GM18873 (cell line): ENCODE measurements around the gene PRRX1.

Experiments
- ATAC-seq: cut with Tn5 transposase; IDR thresholded peaks from one replicate; pipeline ENCODE4 v1.9.1; 2021; ENCODE audit warnings: mild to moderate bottlenecking, moderate library complexity, moderate number of reproducible peaks; ENCODE audit not compliant: unreplicated experiment, low FRiP score

Gene PRRX1

DNA sequence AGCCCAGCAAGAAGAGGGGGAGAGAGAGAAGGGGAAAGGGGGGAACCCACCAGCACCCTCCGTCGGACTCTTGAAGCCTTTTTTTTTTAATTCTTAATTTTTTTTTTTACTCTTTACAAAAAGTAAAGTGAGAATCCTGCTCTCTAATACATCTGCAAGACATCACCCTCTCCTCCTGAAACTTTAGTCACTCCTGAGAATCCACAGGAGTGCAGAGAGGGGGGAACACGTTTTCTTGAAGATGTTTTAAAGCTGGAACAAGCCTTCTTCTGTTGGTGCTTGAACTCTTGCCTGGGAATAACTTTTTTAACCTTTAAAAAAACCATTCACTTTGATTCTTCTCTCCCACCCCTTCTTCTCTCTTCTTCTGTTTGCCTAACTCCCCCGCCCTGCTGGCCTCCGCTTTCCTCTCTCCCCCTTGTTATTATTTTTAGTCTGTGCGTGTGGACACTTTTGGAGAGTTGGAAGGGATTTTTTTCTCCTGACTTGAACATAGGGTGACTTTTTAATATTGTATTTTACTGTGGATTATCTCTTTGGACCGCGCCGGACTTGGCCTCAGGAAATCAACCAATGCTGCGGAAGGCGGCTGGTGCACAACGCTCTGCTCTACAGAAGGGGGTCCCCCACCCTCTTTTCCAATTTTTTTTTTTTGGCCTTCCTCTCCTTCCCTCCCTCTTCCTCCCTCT, 383 bp upstream of the PRRX1 start:
- no peak for ATAC-seq

DNA sequence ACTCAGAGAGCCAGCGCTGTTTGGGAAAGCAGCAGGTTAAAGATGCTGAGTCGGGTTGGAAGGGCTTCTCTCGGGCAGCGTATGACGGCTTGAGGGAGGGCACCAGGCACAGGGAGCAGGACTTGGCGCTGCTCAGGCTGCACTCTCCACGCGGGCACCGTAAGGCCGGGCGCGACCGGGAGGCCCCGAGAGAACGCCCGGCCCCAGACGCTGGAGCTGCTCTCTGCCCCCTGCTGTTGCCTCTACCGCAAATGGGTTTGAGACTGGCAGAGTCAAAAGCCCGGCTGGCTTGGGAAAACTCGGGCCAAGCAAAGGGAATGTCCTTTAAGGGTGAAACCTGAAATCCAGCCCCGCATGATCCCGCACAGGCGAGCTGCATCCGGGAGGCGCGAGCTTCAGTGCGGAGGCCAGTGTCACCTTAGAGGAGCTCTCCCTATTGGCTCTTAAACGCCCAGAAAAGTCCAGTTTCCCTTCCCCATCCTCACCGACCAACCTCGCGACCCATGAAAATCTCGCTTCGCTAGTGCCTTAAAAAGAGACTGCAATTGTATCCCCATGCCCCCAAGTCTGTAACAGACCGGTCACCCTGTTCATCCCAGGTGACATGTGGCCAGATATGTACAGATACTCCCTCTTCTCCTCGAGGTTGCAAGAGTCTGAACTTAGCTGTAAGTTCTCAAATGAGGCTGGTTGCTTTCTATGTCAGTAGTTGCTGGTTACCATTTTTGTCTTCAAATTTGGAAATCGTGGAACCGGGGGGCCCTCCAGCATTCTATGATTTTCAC, 1.1 kb downstream of the PRRX1 start:
- no peak for ATAC-seq

DNA sequence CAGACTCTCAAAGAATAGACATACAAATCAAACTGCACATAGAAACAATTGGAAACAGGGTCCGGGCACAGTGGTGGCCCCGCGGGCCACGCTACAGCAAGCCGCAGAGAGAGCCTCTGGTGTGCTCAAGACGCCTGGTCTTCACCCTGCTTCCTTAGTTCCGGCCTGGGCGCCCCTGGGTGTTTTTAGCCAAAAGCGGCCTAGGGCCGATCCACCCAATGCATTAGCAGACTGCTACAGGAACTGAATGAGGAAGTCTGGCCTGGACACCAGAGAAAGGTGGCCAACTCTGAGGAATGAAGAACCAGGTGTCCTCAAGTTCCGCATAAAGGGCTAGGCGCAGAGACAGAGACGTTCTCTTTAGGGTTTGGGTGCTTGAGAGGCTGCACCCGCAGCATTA, 1.7 kb downstream of the PRRX1 start:
- no peak for ATAC-seq

DNA sequence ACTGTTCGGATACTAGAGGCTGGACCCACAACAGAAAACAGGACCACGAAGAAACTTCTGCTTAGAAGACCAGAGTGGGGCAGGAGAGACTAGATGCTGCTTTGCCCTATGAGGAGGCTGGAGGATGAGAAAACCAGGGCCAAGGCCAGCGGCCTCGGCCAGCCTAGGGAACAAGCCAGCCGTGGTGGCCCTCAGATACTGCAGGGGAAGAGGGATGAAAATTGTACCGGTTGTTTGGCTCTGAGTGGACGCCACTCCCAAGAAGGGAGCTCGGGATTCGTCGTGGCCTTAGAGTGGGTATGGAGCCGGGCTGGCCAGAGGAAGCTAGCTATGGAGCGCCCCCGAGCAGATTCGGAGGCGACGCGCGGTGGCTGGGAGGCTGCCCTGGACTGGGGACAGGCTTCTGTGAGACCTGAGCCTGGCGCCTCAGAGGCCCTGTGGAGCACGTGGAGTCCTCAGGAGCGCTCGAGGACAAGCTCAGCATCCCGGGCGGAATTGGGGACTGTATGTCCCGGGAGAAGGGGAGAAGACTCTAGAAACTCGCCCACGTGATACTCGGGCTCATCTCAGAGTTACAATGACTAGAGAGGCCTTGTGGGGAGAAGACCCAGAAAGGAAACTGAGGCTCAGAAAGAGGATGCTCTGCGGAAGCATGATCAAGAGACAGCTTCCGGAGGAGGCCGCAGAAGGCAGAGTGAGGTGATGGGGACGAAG, 2.8 kb downstream of the PRRX1 start:
- ATAC-seq, result no peak

DNA sequence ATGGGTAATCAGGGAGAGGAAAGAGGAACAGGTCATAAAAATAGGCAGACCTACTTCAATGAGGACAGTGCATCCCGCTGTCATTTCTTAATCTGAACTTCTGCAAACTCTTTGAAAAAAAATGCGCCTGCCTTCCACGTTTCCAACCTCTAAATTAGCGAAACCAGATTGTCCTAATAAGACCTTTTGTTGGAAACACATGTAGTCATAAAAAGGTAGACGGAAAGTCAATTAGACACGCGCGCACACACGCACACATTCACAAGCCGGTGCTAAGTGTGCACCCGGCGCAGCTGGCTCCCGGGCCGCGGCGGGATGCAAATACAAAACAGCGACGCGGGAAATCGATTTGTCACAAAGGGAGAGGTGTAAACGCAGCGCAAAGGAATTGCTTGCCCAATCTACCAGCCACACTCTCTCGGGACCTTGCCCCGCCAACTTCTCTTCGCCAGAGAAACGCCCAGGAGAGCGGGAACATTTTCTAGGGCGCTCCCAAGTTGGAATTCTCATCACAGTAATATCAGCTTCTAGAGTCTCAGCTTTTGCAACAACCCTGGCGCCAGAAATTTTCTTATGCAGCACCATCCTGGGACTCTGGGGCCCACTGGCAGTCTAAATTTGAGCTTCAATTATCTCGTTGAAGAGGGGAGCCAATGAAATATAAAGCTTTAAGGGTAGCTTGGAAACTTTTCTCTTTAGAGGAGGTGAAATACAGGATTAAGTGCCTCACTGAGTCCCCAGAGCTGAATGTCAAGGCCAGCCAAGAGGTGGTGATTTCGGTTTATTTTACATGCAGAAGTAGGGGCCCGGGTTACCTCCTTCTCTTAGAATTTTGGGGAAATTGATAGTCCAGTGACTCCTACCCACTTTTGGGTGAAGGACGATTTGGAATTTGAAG, 4.5 kb downstream of the PRRX1 start:
- no peak for ATAC-seq

DNA sequence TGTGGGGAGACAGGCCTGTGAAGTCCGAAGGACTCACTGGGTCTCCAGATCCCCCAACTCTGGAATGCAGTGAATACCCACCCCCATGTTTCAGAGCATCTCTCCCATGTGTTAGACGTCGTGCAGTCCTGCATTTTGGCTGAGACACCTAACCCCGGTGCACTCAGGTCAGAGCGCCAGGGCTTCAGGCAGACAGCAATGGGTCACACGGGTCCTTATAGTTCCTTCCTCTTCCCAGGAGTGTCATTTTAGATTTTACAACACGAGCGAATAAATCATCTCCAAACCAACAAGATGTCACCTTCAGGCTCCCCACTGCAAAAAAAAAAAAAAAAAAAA, 5.1 kb downstream of the PRRX1 start:
- no peak for ATAC-seq

DNA sequence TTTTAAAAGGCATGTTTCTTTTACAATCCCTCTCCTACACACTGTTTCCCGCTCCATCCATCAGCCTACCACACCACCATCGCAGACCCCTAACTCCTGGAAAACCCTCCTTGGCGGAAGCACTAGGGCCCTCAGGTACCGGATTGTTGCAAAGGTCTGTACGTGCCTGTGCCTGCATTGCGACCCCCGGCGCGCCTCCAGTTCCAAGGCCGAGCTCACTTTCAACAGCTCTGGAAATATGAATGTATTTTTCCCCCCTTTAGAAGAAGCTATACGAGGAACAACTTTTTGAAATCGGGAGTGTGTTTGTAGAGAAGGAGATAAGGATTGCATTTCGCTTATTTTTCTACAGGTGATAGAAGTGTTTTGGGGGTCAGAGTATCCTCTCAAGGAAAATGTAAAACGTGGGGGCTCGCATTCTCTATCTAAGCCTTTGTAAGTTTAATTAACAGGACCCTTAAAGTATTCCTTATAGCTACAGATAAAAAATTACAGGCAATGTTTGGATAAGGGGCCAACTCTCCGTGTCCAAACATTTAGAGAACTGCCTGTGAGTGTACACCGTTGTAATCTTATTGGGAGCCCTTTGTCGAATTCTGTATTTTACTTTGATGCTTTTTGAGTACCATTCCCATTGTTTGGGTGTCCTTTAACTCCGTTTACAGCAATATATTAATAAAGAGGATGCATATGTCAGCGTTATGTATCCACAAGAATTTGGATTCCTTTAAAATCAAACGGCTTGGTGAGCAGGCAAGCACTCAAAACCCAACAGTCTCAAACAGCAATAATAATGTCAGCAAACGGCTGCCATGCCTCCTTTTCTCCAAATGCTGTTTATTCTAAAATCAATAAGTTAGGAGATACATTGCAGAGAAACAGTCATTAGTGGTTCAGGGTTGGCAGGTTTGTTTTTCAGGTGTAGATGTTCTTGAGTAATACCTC, 5.9 kb downstream of the PRRX1 start:
- no peak for ATAC-seq

DNA sequence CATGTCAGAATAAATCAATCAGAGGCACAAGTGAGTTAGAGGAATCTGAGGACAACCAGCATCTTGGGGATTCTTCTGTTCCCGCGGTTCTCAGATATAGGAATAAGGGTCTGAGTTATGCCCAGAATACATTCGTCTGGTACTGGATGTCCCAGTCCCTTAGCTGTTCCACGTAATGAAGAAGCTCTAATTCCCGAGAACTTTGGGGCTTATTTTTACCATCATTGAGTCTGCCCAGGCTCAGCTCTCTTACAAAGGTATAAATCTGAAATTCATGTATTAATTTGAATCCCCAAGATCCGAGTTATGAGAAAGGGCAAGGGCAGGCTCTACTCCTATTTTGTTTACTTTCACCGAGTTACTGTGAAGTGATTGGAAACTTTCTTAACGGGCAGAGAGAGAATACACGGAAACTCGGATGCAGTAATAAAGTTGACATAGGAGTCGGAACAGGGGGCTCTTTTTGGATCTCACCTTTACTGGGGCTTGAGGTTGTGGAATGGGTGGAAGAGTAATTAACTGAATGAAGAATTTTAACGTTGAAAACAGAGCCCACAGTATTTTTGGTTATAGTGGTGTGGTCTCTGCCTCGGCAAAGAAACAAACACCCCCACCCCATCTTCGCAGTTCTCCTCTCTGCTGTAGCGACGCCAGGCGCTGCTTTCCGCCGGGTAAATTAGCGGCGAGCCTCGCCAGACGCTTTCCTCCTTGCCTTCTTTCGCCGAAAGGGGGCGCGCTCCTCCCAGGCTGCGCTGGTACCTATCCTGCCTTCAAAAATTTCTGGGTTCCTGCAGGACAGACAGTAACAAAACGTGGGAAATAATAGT, 7.1 kb downstream of the PRRX1 start:
- ATAC-seq, result no peak

DNA sequence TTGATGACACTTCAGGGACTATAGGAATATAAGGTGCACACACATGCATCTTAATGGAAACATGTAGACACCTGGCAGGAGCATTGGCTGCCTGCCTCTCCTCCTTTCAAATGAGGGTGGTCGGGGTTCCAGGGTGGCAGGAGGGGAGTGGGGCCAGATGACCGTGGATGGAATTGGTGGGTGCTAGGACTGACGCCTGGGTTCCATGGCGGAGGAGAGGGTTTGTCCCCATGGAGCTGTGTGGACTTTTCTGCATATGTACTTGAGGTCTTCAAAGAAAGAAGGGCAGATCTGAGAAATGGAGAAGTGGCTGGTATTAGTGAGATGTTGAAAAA, 7.7 kb downstream of the PRRX1 start:
- no peak for ATAC-seq

DNA sequence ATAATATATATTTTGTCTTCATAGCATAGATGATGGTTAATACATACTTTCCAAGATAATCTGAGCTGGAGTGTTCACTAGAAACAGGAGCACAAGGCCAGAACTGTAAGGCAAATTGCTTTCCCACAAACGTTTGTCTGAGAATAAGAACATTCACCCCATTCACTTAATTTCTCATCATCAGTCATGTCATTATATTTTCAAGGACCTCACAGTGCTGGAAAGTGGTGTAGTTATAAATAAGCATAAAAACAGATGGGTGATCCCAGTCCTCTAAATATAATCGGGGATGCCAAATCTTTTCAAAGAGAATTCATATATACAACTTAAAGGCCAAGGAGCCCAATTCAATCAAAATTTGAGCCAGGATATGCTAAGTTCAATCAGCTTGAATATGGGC, 8.4 kb downstream of the PRRX1 start:
- no peak for ATAC-seq

DNA sequence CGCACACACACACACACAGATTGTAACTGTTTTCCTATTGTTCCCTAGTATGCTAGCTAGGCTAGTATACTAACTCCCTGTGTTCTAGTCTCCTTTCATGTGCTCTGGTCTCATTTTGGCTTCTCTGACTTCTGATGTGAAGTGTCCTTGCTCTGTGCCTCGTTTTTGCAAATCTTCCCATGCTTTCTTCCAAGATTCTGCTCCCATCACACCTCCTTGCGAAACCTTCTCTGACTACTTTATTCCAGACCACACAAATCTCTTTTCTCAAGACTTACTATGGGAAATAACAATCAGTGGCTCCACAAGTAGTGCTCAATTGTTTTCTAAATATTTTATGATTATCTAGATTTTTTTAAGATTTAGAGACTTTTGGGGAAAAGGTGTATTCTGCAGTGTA, 10.3 kb downstream of the PRRX1 start:
- no peak for ATAC-seq

DNA sequence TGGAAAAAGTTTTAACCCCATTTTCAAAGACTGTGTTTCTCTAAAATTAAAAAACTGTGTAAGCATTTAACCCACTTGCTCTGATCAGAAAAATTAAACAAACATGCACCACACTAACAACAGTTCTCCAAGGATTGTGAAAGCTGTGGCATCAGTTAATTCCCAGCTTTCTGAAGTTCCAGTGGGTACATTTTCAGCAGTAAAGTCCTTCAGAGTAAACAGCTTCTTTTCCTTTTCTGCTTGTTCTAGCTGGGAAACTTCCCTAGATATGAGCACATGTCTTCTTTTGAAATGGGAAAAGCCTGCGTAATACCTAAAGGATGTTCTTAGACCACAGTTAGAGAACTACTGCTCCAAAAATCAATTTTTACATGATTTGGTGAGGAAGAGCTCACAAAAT, 11.1 kb downstream of the PRRX1 start:
- ATAC-seq, result no peak

DNA sequence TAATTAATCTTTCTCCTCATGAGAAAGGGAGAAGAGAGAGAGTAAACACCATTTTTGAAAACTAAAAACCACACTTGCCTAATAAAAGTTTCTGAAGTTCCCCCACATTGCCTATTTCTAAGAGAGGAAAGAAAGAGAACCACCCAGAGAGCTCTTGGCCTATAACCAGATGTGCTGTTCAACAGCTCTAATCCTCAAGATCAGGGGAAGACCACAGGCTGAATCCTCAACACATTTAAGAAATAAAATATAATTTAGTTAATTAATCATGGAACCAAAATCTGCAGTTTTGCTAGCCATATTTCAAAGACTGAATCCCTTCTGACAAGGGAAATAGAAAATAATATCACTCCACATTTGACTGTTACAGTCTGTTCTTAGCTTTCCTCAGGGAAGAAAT, 11.9 kb downstream of the PRRX1 start:
- no peak for ATAC-seq

DNA sequence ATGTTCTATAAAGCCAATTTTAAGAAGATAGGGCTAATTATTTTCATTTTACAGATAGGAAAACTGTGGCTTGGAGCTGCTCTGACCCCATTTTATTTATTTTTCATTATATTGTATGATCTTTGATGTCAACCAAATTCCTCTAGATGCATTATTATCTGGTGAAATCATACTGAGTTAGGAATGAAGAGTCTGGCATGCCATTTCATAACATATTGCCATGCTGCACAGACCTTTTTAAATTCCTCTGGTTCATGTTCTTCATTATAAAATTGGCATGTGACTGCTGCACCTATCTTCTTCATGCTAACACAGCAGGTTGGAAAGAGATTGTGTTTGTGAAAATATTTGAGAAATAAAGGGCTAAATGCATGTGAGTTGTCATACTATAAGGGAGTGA, 12.7 kb downstream of the PRRX1 start:
- ATAC-seq, result no peak

DNA sequence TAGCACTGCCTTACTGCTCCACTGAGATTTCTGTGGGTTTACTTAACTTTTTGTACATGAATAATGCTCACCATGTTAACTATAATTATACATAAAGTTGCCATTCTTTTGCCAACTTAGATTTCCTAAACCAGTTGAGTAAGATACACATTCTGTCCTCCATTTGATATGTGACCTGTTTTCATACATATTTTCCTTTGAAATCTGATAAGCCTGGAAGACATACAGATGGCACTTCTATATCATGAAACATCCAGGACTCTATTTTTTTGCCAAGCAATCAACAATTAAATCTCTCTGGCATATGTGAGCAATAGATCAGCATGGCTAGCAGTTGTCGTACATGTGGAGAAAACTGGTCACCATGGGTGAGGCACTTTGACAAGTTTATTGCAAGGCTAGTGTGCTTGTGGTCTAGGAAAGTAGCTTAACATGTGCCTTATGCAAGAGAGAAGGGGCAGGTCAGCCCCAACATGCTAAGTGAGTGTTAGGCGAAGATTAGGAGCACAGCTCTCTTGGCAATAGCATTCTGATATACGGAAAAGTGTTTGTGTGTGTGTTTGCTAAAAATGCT, 14.2 kb downstream of the PRRX1 start:
- ATAC-seq, result no peak

DNA sequence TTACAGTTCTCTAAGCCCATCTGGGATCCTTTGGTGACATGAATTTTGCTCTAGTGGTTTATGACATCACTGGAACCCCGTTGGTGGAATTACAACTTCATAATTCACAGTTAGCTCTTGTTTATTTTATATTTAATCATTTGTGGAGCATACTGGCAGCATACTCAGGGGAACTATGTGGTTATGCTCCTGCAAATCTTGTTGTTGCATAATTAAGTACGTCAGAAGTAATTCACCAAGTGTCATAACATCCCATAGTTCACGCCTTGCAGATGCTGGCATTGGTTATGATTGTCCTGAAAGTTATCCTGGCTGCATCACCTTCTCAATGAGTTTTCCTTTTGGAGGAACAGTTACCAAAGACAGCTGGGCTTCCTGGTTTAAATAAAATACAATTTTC, 16.5 kb downstream of the PRRX1 start:
- ATAC-seq, result no peak

DNA sequence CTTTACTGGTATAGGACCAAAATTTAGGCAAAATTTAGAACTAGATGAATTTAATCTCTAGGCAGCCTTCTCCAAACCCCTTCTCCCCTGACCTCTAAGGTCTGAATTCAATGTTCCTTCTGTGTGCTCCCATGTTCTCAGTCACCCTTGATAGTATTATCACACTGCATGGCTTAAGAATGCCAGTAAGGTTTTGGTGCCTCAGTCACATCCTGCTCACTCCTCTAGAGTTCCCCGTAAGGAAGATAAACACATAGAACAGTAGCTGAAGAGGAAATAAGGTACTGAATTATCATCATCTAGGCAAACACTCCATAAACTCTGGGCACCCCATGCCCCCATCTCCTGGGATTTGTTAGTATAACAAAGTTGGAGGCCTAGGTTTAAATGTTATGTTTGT, 18.2 kb downstream of the PRRX1 start:
- ATAC-seq, result no peak

DNA sequence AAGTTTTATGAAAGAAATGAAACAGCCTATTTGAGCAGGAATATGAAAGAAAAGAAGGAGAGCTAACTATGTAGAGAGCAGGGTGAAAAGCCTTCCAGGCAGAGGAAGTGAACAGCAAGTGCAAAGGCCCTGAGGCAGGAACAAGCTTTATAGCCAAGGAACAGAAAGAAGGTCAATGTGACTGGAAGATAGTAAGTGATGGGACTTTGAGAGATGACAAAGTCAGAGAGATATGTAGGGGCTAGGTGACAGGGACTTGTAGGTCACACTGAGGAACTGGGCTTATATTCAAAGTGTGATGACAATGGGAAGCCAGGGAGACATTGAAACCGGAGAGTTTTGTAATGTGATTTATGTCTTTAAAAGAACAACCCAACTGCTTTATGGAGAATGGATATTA, 18.9 kb downstream of the PRRX1 start:
- no peak for ATAC-seq

DNA sequence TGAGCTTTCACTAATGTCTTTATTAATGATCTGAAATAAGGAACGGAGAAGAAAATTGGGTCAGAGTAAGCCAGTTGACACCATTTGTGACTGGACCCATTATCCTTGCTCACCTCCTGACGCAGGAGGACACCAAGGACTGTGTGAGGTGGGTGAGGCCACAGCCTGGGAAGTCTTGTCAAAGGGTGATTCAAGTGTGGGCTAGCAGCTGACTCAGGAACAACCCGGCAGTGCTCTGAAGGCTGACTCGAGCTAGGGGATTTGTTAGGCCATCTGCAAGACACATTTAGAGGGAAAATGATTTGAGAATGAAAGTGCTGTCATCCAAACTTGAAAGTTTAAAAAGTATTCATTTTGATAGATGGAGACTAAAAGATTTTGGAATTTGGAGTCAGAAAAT, 21.2 kb downstream of the PRRX1 start:
- ATAC-seq, result no peak
